Measurements from ENCODE around the gene EXPH5. TPM values are rescaled to one million over a fixed set of nuclear protein-coding genes. Genes with fewer than 3 reads are reported as not detected.

The EXPH5 gene
- total RNA-seq, 1 donor from 2014 or later, result 0.59 TPM

GRCh38 chr11:108498046-108498815 is 95.3 kb downstream of the EXPH5 start, which contains the start of gene POGLUT3:
POGLUT3 (minus strand) TSS chr11:108498384; CDS start chr11:108498366, 18 bp downstream.
- H3K4me3 Mint-ChIP-seq (ENCODE audit: unreplicated experiment), result peak within 1 kb of the TSS; percentile 97
- TF ChIP-seq CTCF (IDR thresholded peaks at IDR 0.05), result no peak
- no peaks in the 10 kb centered on the region for H3K36me3 Mint-ChIP-seq (ENCODE audit: unreplicated experiment)
- H3K4me1 Mint-ChIP-seq (ENCODE audit: unreplicated experiment), result peaks cover 18% of the 10 kb centered on the region
- no peaks in the 10 kb centered on the region for H3K27me3 Mint-ChIP-seq (ENCODE audit: unreplicated experiment)
- DNase-seq (ENCODE audit: extremely low spot score, unreplicated experiment), result peak; percentile 87
- H3K27ac Mint-ChIP-seq (ENCODE audit: unreplicated experiment), result peak within 1 kb of the TSS; percentile 99
- H3K9me3 Mint-ChIP-seq (ENCODE audit: unreplicated experiment), result no peaks in the 10 kb centered on the region

GRCh38 chr11:108497317-108498045 is 96.1 kb downstream of the EXPH5 start:
- Mint-ChIP-seq H3K36me3 (ENCODE audit: unreplicated experiment) (peaks cover 1% of the 10 kb centered on the region), H3K9me3 (ENCODE audit: unreplicated experiment) (no peaks in the 10 kb centered on the region), H3K27ac (ENCODE audit: unreplicated experiment) (peak overlapping the region; percentile 99), H3K4me3 (ENCODE audit: unreplicated experiment) (peak overlapping the region; percentile 97), H3K4me1 (ENCODE audit: unreplicated experiment) (peaks cover 18% of the 10 kb centered on the region), H3K27me3 (ENCODE audit: unreplicated experiment) (no peaks in the 10 kb centered on the region)
- TF ChIP-seq CTCF (IDR thresholded peaks at IDR 0.05), result no peak
- DNase-seq (ENCODE audit: extremely low spot score, unreplicated experiment), result peak; percentile 92

GRCh38 chr11:108496643-108497256 is 96.8 kb downstream of the EXPH5 start:
- H3K27me3 Mint-ChIP-seq (ENCODE audit: unreplicated experiment), result no peaks in the 10 kb centered on the region
- DNase-seq (ENCODE audit: extremely low spot score, unreplicated experiment), result no peak
- H3K36me3 Mint-ChIP-seq (ENCODE audit: unreplicated experiment), result peaks cover 2% of the 10 kb centered on the region
- H3K4me3 Mint-ChIP-seq (ENCODE audit: unreplicated experiment), result peak overlapping the region; percentile 97
- no peaks in the 10 kb centered on the region for H3K9me3 Mint-ChIP-seq (ENCODE audit: unreplicated experiment)
- TF ChIP-seq CTCF (IDR thresholded peaks at IDR 0.05), result no peak
- peak overlapping the region; percentile 99 for H3K27ac Mint-ChIP-seq (ENCODE audit: unreplicated experiment)
- H3K4me1 Mint-ChIP-seq (ENCODE audit: unreplicated experiment), result peaks cover 19% of the 10 kb centered on the region

- Mint-ChIP-seq H3K4me1 (ENCODE audit: unreplicated experiment) (peaks cover 19% of the 10 kb centered on the region), H3K9me3 (ENCODE audit: unreplicated experiment) (no peaks in the 10 kb centered on the region), H3K4me3 (ENCODE audit: unreplicated experiment) (no peak overlapping the region), H3K27me3 (ENCODE audit: unreplicated experiment) (no peaks in the 10 kb centered on the region), H3K36me3 (ENCODE audit: unreplicated experiment) (peaks cover 2% of the 10 kb centered on the region), H3K27ac (ENCODE audit: unreplicated experiment) (no peak overlapping the region)
- no peak for TF ChIP-seq CTCF (IDR thresholded peaks at IDR 0.05)
- no peak for DNase-seq (ENCODE audit: extremely low spot score, unreplicated experiment)
Measured at GRCh38 chr11:108495326-108495725, 98.2 kb downstream of the EXPH5 start.

GRCh38 chr11:108494182-108494581 is 99.4 kb downstream of the EXPH5 start:
- Mint-ChIP-seq H3K27ac (ENCODE audit: unreplicated experiment) (no peak overlapping the region), H3K4me1 (ENCODE audit: unreplicated experiment) (peaks cover 19% of the 10 kb centered on the region), H3K36me3 (ENCODE audit: unreplicated experiment) (peaks cover 7% of the 10 kb centered on the region), H3K4me3 (ENCODE audit: unreplicated experiment) (no peak overlapping the region), H3K9me3 (ENCODE audit: unreplicated experiment) (no peaks in the 10 kb centered on the region), H3K27me3 (ENCODE audit: unreplicated experiment) (no peaks in the 10 kb centered on the region)
- no peak for DNase-seq (ENCODE audit: extremely low spot score, unreplicated experiment)
- TF ChIP-seq CTCF (IDR thresholded peaks at IDR 0.05), result no peak

Data from osteocyte (in vitro differentiated cells).